Epithelial cell of proximal tubule (primary cell): ENCODE measurements around the gene TCP11L1. TPM values are rescaled to one million over a fixed set of nuclear protein-coding genes. Genes with fewer than 3 reads are reported as not detected.
"Not testable (repeated sequence)": the region's sequence is repeated elsewhere in the genome, so short reads cannot be mapped to it uniquely, and the experiment has no call there.

Experiments used
- DNase-seq: peaks from one replicate; pipeline ENCODE4 v3.0.0-alpha.2; 2011; ENCODE audit warnings: low read depth
- H3K4me3 ChIP-seq: 2 replicates; pipeline ENCODE4 v1.5.1; 2011; ENCODE audit warnings: low read depth, mild to moderate bottlenecking, low read length
- total RNA-seq: library from RNA; depleted of rRNA; stranded (reverse); fragments of >200 nt; gene quantifications from 2 replicates; pipeline ENCODE4 v1.2.3, GENCODE V29; 2015
- TF ChIP-seq, protein P1 (sequence below): conservative IDR thresholded peaks from 2 replicates; pipeline ENCODE4 v1.5.1; 2012; ENCODE audit warnings: low read depth, mild to moderate bottlenecking, low read length

The TCP11L1 gene
- total RNA-seq, 1 donor from 2014 or later = 15.2 TPM

GRCh38 chr11:33043221-33043830 lies 4.0 kb downstream of the TCP11L1 start:
- no peak for DNase-seq
- no peak overlapping the region for H3K4me3 ChIP-seq

DNA sequence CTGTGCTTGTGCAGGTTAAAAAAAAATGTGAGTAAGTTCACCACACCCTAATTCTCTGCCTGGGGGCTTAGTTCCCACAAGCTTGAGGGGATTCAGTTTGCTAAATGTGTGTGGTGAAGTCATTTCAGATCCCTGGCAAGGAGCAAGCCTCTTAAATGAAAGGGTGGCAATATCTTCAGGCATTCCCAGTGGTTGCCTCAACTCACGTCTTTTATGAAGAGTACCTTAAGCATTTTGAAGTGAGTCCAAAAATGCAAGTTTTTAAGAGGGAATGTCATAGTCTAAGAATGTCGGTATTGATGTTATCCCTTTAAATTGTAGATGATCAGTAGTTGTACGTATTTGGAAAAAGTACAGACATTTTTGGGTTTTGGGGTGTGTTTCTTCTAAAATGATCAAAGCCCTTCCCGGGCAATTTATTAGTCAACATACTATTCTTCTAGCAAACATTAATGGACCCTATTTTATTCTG lies 4.9 kb downstream of the TCP11L1 start:
- TF ChIP-seq, protein P1, sequence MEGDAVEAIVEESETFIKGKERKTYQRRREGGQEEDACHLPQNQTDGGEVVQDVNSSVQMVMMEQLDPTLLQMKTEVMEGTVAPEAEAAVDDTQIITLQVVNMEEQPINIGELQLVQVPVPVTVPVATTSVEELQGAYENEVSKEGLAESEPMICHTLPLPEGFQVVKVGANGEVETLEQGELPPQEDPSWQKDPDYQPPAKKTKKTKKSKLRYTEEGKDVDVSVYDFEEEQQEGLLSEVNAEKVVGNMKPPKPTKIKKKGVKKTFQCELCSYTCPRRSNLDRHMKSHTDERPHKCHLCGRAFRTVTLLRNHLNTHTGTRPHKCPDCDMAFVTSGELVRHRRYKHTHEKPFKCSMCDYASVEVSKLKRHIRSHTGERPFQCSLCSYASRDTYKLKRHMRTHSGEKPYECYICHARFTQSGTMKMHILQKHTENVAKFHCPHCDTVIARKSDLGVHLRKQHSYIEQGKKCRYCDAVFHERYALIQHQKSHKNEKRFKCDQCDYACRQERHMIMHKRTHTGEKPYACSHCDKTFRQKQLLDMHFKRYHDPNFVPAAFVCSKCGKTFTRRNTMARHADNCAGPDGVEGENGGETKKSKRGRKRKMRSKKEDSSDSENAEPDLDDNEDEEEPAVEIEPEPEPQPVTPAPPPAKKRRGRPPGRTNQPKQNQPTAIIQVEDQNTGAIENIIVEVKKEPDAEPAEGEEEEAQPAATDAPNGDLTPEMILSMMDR = no peak
- H3K4me3 ChIP-seq = no peak overlapping the region
- no peak for DNase-seq

More at GRCh38 chr11:33043221-33043830, 4.0 kb downstream of the TCP11L1 start:
- TF ChIP-seq, protein P1 = no peak

DNA sequence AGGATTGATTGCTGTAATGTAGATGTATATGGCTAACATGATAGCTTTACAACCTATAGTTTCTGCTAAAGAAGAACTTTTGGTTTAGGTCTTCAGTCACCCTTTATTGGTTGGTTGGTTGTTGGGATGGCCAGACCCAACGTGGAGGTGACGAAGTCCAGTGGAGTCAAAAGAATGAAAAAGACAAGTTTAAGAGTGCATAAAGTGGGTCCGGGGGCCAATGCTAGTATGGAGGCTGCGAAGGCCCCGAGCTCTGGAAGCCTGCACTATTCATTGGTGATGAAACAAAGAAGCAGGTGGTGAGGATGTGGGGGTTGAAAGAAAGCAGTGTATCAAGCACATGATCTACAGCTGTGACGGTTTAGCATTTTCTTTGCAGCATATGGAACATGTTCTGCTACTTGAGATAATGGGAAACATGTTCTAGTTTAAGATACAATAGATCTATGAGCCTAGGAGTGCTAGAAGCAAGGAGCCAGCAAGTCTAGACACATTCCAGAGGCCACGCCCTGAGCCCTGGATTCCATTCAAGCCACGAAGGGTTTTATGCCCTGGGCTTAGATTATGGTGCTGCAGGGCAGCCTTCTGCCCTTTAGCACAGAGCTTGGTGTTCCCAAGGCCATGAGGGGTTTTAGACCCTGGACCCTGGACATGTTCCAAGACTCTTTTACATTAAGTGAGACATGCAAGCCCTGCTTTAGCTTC lies 6.3 kb downstream of the TCP11L1 start:
- TF ChIP-seq, protein P1 = no peak
- no peak for DNase-seq

GRCh38 chr11:33048701-33049100 lies 9.3 kb downstream of the TCP11L1 start:
- H3K4me3 ChIP-seq, DNase-seq: not testable (repeated sequence)

More for the DNA sequence above, 6.3 kb downstream of the TCP11L1 start:
- no peak overlapping the region for H3K4me3 ChIP-seq

DNA sequence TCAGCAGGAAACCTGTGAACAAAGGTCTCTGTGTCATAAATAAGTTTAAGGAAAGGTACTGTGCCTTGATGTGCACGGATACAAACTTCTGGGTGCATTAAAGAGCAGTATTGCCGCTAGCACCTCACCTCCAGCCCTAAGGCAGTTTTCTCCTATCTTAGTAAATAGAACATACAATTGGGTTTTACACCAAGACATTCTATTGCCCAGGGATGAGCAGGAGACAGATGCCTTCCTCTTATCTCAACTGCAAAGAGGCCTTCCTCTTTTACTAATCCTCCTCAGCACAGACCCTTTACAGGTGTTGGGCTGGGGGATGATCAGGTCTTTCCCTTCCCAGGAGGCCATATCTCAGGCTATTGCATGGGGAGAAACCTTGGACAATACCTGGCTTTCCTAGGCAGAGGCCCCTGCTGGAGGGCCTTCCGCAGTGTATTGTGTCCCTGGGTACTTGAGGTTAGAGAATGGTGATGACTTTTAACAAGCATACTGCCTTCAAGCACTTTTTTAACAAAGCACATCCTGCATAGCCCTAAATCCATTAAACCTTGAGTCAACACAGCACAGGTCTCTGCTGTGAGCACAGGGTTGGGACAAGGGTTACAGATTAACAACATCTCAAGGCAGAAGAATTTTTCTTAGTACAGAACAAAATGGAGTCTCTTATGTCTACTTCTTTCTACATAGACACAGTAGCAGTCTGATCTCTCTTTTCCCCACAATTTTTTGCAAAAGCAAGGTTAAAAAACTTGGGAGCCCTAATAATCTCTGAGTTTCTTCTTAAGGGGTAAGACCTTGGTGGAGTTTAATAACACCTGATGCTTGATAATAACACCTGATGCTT lies 10.4 kb downstream of the TCP11L1 start:
- DNase-seq, H3K4me3 ChIP-seq: not testable (repeated sequence)

- no peak for DNase-seq
- H3K4me3 ChIP-seq = no peak overlapping the region
- TF ChIP-seq, protein P1 = no peak
Observed at GRCh38 chr11:33052231-33052630, 12.9 kb downstream of the TCP11L1 start.

DNA sequence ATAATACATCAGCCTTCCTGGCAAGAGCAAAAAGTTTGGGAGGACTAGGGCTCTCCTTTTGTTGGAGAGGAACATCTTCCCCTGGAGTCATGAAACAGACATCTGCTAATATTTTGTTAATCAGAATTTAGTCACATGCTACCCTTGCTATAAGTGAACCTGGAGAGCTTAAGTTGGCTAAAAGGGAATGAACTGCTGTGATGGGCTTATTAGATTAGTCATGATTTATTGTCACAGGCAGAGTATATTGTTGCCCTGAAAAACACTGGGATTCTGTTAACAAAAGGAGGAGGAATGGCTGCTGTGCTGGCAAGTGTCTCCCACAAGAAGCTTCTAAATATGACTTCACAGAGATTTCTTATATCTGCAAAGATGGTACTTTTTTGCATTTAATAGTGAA lies 16.0 kb downstream of the TCP11L1 start:
- no peak for DNase-seq
- TF ChIP-seq, protein P1 = no peak
- no peak overlapping the region for H3K4me3 ChIP-seq
